Measurements from ENCODE around the gene UBE2G1. TPM values are rescaled to one million over a fixed set of nuclear protein-coding genes. Genes with fewer than 3 reads are reported as not detected.
A peak's percentile ranks its signal among the peaks of the same experiment; 100 is the strongest.

Gene UBE2G1
- total RNA-seq, 1 donor from 2014 or later: 120 TPM

DNA sequence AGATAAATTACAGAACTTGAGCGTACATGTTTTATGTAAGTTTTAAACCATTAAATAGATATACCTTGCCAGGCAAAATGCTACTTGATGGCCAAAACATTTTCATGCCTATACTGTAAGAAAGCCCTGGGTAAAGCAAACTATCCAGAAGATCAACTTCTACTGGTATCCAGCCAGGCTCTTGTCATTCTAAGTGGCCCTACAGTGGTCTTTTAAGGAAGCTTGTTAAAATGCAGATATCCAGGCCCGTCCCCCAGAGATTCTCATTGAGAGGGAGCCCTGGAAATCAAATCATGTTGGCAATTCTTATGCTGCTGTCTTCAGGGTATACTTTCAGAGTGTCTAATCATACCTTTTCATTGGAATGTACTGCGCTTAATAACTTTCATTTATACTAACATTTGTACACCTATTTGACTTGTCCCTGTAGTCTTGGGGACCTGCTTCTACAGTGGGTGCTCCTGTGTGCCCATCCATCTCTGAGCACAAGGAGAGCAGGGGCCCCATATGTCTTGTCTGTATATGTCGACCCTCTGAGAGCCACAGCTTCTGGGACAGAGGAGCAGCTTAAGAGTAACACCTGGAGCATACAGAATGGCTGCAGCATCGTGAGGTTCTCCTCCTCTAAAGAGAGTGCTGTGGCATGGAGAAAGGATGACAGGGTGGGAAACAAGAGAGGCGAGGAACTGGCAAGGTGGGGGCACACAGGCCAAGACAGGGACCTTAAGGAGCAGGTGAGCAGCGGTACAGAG, 59.1 kb downstream of the UBE2G1 start:
- Mint-ChIP-seq H3K4me1 (ENCODE audit: low read depth, unreplicated experiment) (peaks cover 10% of the 10 kb centered on the region), H3K4me3 (ENCODE audit: unreplicated experiment) (no peak overlapping the region), H3K36me3 (ENCODE audit: unreplicated experiment) (peaks cover 7% of the 10 kb centered on the region), H3K9me3 (ENCODE audit: unreplicated experiment) (peaks cover 9% of the 10 kb centered on the region), H3K27ac (ENCODE audit: unreplicated experiment) (no peak overlapping the region), H3K27me3 (ENCODE audit: unreplicated experiment) (no peaks in the 10 kb centered on the region)
- TF ChIP-seq, protein P1, sequence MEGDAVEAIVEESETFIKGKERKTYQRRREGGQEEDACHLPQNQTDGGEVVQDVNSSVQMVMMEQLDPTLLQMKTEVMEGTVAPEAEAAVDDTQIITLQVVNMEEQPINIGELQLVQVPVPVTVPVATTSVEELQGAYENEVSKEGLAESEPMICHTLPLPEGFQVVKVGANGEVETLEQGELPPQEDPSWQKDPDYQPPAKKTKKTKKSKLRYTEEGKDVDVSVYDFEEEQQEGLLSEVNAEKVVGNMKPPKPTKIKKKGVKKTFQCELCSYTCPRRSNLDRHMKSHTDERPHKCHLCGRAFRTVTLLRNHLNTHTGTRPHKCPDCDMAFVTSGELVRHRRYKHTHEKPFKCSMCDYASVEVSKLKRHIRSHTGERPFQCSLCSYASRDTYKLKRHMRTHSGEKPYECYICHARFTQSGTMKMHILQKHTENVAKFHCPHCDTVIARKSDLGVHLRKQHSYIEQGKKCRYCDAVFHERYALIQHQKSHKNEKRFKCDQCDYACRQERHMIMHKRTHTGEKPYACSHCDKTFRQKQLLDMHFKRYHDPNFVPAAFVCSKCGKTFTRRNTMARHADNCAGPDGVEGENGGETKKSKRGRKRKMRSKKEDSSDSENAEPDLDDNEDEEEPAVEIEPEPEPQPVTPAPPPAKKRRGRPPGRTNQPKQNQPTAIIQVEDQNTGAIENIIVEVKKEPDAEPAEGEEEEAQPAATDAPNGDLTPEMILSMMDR (IDR thresholded peaks at IDR 0.05; ENCODE audit: partially characterized antibody, unreplicated experiment): no peak
- no peak for DNase-seq

DNA sequence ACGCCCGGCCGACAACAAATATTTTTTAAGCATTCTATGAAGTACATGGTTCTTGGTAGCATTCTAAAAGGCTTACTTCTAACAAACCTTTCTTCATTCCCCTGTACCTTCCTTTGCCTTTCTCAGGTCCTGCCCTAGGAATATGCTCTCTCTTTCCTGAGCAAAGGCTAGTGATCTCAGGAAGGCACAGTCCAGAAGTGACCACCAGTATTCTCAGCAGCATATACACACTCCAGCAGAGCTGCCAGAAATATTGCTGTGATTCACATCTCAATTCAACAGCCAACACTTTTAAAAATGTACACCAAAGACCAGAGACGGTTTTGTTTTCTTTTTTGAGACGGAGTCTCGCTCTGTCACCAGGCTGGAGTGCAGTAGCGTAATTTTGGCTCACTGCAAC, 61.3 kb downstream of the UBE2G1 start:
- no peaks in the 10 kb centered on the region for H3K27me3 Mint-ChIP-seq (ENCODE audit: unreplicated experiment)
- no peak for DNase-seq
- peaks cover 15% of the 10 kb centered on the region for H3K4me1 Mint-ChIP-seq (ENCODE audit: low read depth, unreplicated experiment)
- no peak overlapping the region for H3K4me3 Mint-ChIP-seq (ENCODE audit: unreplicated experiment)
- H3K27ac Mint-ChIP-seq (ENCODE audit: unreplicated experiment): no peak overlapping the region
- H3K36me3 Mint-ChIP-seq (ENCODE audit: unreplicated experiment): peaks cover 2% of the 10 kb centered on the region
- peaks cover 15% of the 10 kb centered on the region for H3K9me3 Mint-ChIP-seq (ENCODE audit: unreplicated experiment)
- TF ChIP-seq, protein P1 (IDR thresholded peaks at IDR 0.05; ENCODE audit: partially characterized antibody, unreplicated experiment): no peak

DNA sequence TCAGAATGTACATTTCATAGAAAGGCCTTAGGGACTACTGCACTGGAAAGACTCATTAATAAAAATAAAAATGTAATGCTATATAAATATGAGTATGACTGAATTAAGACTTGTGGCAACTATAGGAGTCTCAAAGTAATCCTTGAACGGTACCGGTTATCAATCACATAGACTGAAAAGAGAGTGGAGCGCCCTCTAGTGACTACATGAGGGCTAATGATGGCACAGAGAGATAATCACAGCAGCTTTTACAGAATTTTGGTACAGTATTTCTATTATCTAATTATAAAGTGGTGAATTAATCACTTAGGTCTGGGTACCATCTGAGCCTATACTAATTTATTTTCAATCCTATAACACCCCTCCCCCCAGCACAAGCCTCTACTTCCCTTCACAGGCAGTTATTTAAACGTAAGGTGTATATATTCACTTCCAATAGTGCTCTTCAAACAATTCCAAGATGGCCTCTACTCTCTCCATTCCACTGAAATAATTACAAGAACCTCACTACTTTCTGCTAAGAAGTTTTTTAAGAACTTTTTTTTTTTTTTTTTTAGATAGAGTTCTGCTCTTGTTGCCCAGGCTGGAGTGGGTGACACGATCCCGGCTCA, 62.0 kb downstream of the UBE2G1 start:
- H3K27ac Mint-ChIP-seq (ENCODE audit: unreplicated experiment): no peak overlapping the region
- H3K4me3 Mint-ChIP-seq (ENCODE audit: unreplicated experiment): no peak overlapping the region
- H3K4me1 Mint-ChIP-seq (ENCODE audit: low read depth, unreplicated experiment): peaks cover 13% of the 10 kb centered on the region
- TF ChIP-seq, protein P1 (IDR thresholded peaks at IDR 0.05; ENCODE audit: partially characterized antibody, unreplicated experiment): peak; percentile 77
- peak; percentile 49 for DNase-seq
- H3K36me3 Mint-ChIP-seq (ENCODE audit: unreplicated experiment): no peaks in the 10 kb centered on the region
- H3K9me3 Mint-ChIP-seq (ENCODE audit: unreplicated experiment): peaks cover 13% of the 10 kb centered on the region
- H3K27me3 Mint-ChIP-seq (ENCODE audit: unreplicated experiment): no peaks in the 10 kb centered on the region

DNA sequence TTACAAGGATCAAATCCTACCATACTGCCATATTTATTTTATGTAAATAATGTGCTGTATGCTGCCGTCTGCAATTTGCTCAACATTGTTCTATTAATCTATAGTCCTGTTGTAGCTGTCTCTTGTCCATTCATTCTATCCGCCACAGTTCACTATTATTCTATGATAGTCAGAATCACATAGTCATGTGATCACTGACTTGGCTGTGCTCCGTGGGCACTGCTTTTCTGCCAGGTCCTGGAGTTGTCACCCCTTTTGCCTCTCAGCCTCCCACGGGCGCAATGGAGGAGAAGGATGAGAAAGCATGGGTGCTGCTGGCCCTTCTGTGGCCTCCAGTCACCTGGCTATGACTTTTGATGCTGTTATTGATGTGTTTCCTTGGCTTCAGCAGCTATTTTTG, 65.4 kb downstream of the UBE2G1 start:
- H3K36me3 Mint-ChIP-seq (ENCODE audit: unreplicated experiment): no peaks in the 10 kb centered on the region

More for the DNA sequence above, 65.4 kb downstream of the UBE2G1 start:
- Mint-ChIP-seq H3K4me1 (ENCODE audit: low read depth, unreplicated experiment) (peaks cover 14% of the 10 kb centered on the region), H3K9me3 (ENCODE audit: unreplicated experiment) (peaks cover 10% of the 10 kb centered on the region), H3K27ac (ENCODE audit: unreplicated experiment) (no peak overlapping the region), H3K4me3 (ENCODE audit: unreplicated experiment) (no peak overlapping the region), H3K27me3 (ENCODE audit: unreplicated experiment) (no peaks in the 10 kb centered on the region)
- DNase-seq: no peak
- TF ChIP-seq, protein P1 (IDR thresholded peaks at IDR 0.05; ENCODE audit: partially characterized antibody, unreplicated experiment): no peak
